Ectodermal cell (in vitro differentiated cells): Measurements from ENCODE around the gene LRR1. TPM values are rescaled to one million over a fixed set of nuclear protein-coding genes. Genes with fewer than 3 reads are reported as not detected.
A peak's percentile ranks its signal among the peaks of the same experiment; 100 is the strongest.

Experiments used
- H3K27ac ChIP-seq: 2 replicates; pipeline ENCODE4 v1.7.0; 2013; ENCODE audit warnings: mild to moderate bottlenecking, low read depth, low read length; ENCODE audit not compliant: insufficient read depth, poor library complexity, severe bottlenecking
- H3K27me3 ChIP-seq: 2 replicates; pipeline ENCODE4 v1.7.0; 2013; ENCODE audit warnings: mild to moderate bottlenecking, low read length; ENCODE audit not compliant: insufficient read depth, control insufficient read depth, poor library complexity, severe bottlenecking
- H3K36me3 ChIP-seq: one replicate; pipeline ENCODE4 v1.7.0; 2013; ENCODE audit warnings: low read length; ENCODE audit not compliant: control insufficient read depth, insufficient read depth
- H3K4me1 ChIP-seq: one replicate; pipeline ENCODE4 v1.7.0; 2013; ENCODE audit warnings: low read length; ENCODE audit not compliant: control insufficient read depth, insufficient read depth
- H3K4me3 ChIP-seq: 2 replicates; pipeline ENCODE4 v1.7.0; 2013; ENCODE audit warnings: low read depth, low read length, control low read depth; ENCODE audit not compliant: insufficient read depth
- H3K9me3 ChIP-seq: 2 replicates; pipeline ENCODE4 v1.7.0; 2013; ENCODE audit warnings: mild to moderate bottlenecking, low read length, moderate library complexity; ENCODE audit not compliant: control insufficient read depth
- WGBS, 2 experiments: methylation state at CpG; one replicate each; pipeline ENCODE4 v1.1.7; 2013; ENCODE audit warnings: missing lambda C conversion rate in 2 of 2; 5-methylcytosine and 5-hydroxymethylcytosine counted together
- polyA plus RNA-seq, 4 experiments: library from polyadenylated mRNA; stranded (reverse); fragments of 50-300 nt; gene quantifications; one replicate each; pipeline ENCODE4 v1.2.3, GENCODE V29; 2013

Gene LRR1
- 25.3 TPM for polyA plus RNA-seq (2013, experiment 1 of 4)
- polyA plus RNA-seq (2013, experiment 2 of 4), result 24.7 TPM
- 25.0 TPM for polyA plus RNA-seq (2013, experiment 3 of 4)
- 23.4 TPM for polyA plus RNA-seq (2013, experiment 4 of 4)

GRCh38 chr14:49598485-49599300 lies at the start of gene LRR1:
Gene LRR1 (plus strand): TSS chr14:49598940. CDS start chr14:49599021, 81 bp downstream.
- Histone ChIP-seq H3K9me3 (no peaks in the 10 kb centered on the region), H3K36me3 (no peaks in the 10 kb centered on the region), H3K27me3 (peaks cover 5% of the 10 kb centered on the region), H3K27ac (peak within 1 kb of the TSS; percentile 81), H3K4me3 (peak within 1 kb of the TSS; percentile 70), H3K4me1 (no peaks in the 10 kb centered on the region)
- WGBS, 2 experiments, result 0% methylated on average over 77 of the region's 77 CpGs

GRCh38 chr14:49549446-49549845 lies 49.3 kb upstream of the LRR1 start:
- no peak overlapping the region for H3K4me3 ChIP-seq
- 92 to 100% methylated on average over 1 of the region's 1 CpG for WGBS, 2 experiments

GRCh38 chr14:49549881-49550280 lies 48.9 kb upstream of the LRR1 start:
- WGBS, 2 experiments, result 48 to 49% methylated on average over 4 of the region's 4 CpGs
- Histone ChIP-seq H3K27ac (no peak overlapping the region), H3K36me3 (no peaks in the 10 kb centered on the region), H3K27me3 (no peaks in the 10 kb centered on the region), H3K9me3 (no peaks in the 10 kb centered on the region), H3K4me3 (no peak overlapping the region), H3K4me1 (peaks cover 12% of the 10 kb centered on the region)

More at GRCh38 chr14:49549446-49549845, 49.3 kb upstream of the LRR1 start:
- Histone ChIP-seq H3K27me3 (no peaks in the 10 kb centered on the region), H3K4me1 (peaks cover 12% of the 10 kb centered on the region), H3K9me3 (no peaks in the 10 kb centered on the region), H3K27ac (no peak overlapping the region), H3K36me3 (no peaks in the 10 kb centered on the region)

- H3K4me3 ChIP-seq, result no peak overlapping the region
- WGBS, 2 experiments, result 40 to 65% methylated on average over 2 to 3 of the region's 5 CpGs
- peaks cover 12% of the 10 kb centered on the region for H3K4me1 ChIP-seq
- no peaks in the 10 kb centered on the region for H3K27me3 ChIP-seq
- H3K27ac ChIP-seq, result no peak overlapping the region
- no peaks in the 10 kb centered on the region for H3K36me3 ChIP-seq
- no peaks in the 10 kb centered on the region for H3K9me3 ChIP-seq
Observed at GRCh38 chr14:49550286-49551184, 48.2 kb upstream of the LRR1 start.

GRCh38 chr14:49551569-49551968 lies 47.2 kb upstream of the LRR1 start:
- H3K4me1 ChIP-seq, result peaks cover 8% of the 10 kb centered on the region
- no peaks in the 10 kb centered on the region for H3K27me3 ChIP-seq
- H3K4me3 ChIP-seq, result no peak overlapping the region
- H3K27ac ChIP-seq, result no peak overlapping the region
- 87 to 91% methylated on average over 2 of the region's 2 CpGs for WGBS, 2 experiments
- no peaks in the 10 kb centered on the region for H3K36me3 ChIP-seq
- H3K9me3 ChIP-seq, result no peaks in the 10 kb centered on the region

GRCh38 chr14:49553106-49553505 lies 45.6 kb upstream of the LRR1 start:
- Histone ChIP-seq H3K4me3 (no peak overlapping the region), H3K36me3 (no peaks in the 10 kb centered on the region), H3K27me3 (no peaks in the 10 kb centered on the region), H3K27ac (no peak overlapping the region), H3K9me3 (no peaks in the 10 kb centered on the region), H3K4me1 (peaks cover 8% of the 10 kb centered on the region)

- WGBS, 2 experiments, result 62% methylated on average over 3 of the region's 3 CpGs
- Histone ChIP-seq H3K27me3 (no peaks in the 10 kb centered on the region), H3K4me1 (peaks cover 8% of the 10 kb centered on the region), H3K9me3 (no peaks in the 10 kb centered on the region), H3K36me3 (no peaks in the 10 kb centered on the region), H3K27ac (no peak overlapping the region), H3K4me3 (no peak overlapping the region)
Observed at GRCh38 chr14:49553892-49554291, 44.8 kb upstream of the LRR1 start.

- Histone ChIP-seq H3K27me3 (no peaks in the 10 kb centered on the region), H3K27ac (no peak overlapping the region), H3K4me1 (no peaks in the 10 kb centered on the region), H3K36me3 (no peaks in the 10 kb centered on the region), H3K9me3 (no peaks in the 10 kb centered on the region), H3K4me3 (no peak overlapping the region)
- 92 to 95% methylated on average over 6 of the region's 6 CpGs for WGBS, 2 experiments
Observed at GRCh38 chr14:49559979-49560768, 38.6 kb upstream of the LRR1 start.

GRCh38 chr14:49566714-49567113 lies 32.0 kb upstream of the LRR1 start:
- H3K4me1 ChIP-seq, result no peaks in the 10 kb centered on the region
- H3K9me3 ChIP-seq, result no peaks in the 10 kb centered on the region
- no peaks in the 10 kb centered on the region for H3K27me3 ChIP-seq
- H3K27ac ChIP-seq, result no peak overlapping the region
- H3K36me3 ChIP-seq, result no peaks in the 10 kb centered on the region
- H3K4me3 ChIP-seq, result no peak overlapping the region
- WGBS, 2 experiments, result 94% methylated on average over 12 of the region's 12 CpGs
